Hindlimb muscle (tissue), 1 donor: ENCODE measurements around the gene DRGX. TPM values are rescaled to one million over a fixed set of nuclear protein-coding genes. Genes with fewer than 3 reads are reported as not detected.

Source experiments
- polyA plus RNA-seq: library from polyadenylated mRNA; unstranded; fragments of 120-200 nt; gene quantifications from one replicate; pipeline ENCODE4 v1.2.1, GENCODE V29; 2013; ENCODE audit not compliant: insufficient read length

The DRGX gene
- polyA plus RNA-seq, 1 donor: not detected

Other genes starting within 250 kb of the DRGX start
- gene TMEM273, start 207.7 kb downstream of the DRGX start, polyA plus RNA-seq: 6.3 TPM
- 41.8 TPM for gene C10orf71, start 96.9 kb downstream of the DRGX start, polyA plus RNA-seq
- 10.5 TPM for gene ERCC6, start 143.0 kb upstream of the DRGX start, polyA plus RNA-seq
- not detected for gene SLC18A3, start 214.2 kb upstream of the DRGX start, polyA plus RNA-seq
- gene CHAT, start 217.9 kb upstream of the DRGX start, polyA plus RNA-seq: not detected